NCI-H82 (cell line): Measurements from ENCODE around the gene CLTB.

Experiments
- DNase-seq: peaks from one replicate; lab custom pipeline; 2025; lab: John Stamatoyannopoulos, UW

Gene CLTB

DNA sequence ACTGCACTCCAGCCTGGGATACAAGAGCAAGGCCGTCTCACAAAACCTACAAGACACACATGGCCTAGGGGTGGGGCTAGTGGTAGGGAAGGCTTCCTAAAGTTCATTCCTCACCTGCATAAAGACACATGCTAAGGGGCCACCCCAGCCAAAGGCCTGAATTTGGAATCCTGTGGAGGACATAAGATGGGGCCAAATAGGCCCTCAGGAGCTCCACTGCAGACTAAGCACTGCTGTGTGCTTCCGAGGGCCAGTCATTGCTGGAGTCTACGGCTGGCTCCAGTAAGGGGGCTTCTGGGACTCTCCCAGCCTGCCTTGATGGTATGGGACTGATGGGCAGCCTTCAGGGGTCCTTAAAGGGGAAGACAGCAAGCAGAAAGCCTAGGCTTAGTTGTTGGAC lies 33.6 kb downstream of the CLTB start:
- DNase-seq = peak; percentile 15

DNA sequence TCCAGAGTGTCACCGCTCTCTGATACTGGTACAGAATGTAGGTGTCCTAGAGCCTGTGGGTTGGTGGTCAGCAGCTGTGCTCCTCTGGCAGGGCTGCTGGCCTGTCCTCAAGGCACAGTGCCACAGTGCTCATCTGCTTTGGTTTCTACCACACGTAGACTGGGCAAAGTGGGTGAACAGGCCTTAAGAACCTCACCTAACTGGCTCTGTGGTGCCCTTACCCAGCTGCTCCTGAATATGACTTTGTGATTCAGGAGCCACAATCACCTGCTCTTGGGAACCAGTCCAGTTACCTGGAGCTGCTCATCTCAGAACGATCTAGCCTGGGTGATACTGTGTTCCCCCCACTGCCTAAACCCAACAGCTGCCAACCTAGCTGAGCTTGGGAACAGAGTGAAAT lies 34.4 kb downstream of the CLTB start:
- no peak for DNase-seq

DNA sequence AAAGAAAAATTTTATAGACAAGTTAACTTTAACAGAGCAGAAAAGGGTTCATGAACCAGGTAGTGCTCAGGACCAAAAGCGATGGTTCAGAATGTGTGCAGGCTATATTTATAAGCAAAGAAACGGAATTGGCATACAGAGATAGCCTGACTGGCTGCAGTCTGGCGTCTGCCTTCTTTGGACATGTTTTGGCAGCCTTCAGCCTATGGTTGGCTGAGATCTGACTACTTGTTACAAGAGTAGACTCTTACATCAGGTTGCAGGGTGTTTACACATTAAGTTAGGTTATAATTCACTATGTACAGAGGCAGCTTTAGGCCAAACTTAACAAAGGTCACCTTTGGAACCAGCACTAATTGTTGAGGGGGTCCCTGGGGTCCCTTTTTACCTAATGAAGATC lies 34.9 kb downstream of the CLTB start:
- no peak for DNase-seq

DNA sequence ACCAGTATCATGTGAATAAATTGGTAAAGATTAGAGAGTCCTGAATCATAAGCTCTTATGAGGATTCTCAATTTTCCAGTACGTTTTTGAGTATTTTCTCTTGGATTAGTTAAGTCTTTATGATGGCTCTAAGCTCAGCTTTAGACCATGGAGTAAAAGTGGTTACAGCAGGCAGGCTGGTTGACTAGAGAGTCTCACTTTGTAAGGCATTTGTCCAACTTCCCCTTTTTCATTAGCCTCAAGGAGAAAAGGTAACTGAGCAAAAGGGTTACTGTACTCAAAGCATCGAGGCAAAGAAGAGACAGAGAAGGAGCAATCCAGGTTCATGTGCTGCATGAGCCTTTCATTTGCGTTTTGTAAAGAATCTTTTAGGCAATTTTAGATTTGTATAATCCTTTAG lies 36.5 kb downstream of the CLTB start:
- no peak for DNase-seq

DNA sequence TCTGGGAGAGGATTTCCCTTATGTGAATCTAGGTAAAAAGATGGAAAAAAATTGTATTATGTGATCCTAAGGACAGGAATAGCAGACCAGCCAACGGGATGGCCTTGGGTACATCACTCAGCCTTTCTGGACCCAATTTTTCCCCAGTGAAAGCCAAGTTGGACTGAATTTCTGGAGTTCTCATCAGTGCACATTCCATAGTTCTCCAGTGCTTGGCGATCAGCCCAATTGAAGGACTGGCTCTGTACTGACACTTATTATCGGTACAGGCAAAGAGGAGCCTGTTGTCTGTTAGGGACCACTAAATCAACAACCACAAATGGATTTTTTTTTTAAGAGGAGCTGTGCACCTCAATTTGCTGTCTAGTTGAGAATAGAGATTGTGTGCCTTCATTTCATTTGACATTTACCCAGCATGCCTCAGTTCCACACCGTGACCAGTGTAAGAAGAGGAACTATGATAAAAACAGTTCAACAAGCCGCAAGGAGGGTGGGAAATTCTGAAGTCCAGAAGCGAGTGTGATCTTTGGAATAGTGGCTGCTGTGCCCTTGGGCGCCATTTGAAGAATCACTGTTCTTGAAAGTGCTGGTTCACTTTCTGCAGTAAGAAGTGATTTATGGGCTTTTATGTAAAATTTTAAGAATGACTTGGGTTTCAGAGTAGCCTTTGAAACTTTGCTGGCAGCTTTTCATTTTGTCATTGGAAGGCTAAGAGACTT lies 43.1 kb downstream of the CLTB start:
- no peak for DNase-seq

DNA sequence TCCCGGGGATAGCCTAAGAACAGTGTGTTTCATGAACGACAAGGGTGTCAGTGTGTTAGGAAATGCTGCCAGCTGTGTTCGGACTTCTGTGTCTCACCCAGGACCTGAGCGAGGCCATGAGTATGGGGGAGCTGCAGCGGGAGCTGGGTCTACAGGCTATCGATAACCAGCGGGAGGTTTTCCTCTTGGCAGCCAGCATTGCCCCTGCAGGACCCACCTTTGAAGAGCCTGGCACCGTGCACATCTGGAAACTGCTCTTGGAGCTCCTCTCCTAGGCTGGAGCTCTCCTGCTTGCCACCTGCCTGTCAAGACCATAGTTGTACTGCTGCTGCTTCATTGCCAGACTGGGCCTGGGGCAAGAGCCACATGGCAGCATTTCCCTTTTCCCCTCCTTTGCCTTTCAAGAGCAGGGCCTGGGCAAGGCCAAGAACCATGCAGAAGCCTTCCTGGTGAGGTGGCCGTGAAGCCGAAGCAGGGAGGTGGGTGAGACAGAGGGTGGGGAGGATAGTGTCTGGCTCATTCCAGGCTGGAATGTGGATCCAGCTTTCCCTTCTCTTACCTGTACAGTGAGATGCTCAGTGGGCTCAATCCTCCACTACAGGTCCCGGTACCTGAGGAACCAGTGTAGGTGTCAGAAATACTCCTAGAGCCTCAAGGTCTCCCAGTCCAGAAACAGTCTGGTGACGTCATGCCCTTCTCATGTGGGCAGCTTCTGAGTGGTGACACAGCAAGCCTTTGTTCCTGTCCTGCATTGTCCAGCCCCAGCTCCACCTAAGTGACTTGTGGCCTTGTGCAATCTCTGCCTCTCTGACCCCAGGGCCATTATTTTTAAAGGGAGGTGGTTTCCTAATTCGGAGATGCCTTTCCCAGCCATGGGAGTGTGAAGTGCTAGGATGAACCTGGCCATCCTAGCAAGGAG lies 44.5 kb downstream of the CLTB start:
- no peak for DNase-seq

DNA sequence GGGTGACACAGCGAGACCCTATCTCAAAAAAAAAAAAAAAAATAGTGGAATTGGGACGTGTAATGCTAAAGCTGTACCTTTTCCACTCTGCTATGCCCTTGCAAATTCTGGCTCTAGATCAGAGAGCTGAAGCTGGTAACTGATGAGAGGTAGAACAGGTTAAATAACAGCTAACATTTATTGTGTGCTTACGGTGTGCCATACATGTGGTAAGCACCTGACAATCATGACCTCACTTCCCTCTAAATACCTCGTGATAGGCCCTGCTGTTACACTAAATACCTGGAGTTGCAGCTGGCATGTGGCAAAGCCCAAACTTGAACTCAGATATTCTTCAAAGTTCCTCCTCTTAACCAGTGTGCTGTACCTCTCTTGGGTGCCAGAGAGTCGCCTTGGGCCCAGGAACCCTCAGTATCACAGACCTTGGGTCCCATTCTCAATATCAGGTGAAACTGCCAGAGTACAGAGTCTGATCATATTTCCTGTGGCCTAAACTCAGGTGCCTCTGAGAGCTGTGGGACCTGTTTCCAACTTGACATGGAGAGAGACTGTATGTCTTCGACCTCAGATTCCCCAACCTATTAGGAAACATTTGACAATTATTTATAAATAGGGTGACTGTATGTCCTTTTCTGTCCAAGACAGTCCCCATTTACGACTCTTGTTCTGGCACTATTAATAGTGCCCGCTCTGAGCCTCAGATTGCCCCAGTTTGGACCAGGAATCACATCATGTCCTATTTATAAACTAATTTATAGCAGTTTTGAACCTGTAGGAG lies 46.2 kb downstream of the CLTB start:
- no peak for DNase-seq

DNA sequence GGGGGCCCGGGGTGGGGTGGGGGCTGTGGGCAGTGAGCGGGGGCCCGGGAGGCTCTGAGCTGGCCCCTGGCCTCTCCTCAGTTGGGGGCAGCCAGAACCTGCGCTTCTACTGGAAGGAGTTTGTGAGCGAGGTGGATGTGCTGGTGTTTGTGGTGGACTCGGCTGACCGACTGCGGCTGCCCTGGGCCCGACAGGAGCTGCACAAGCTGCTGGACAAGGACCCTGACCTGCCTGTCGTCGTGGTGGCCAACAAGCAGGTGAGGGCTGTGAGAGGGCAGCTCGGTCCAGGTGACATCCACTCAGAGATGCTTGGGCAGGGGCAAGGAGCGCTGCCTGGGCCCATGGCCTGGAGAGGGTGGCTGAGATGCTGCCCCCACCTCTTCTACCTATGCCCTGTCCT lies 47.6 kb downstream of the CLTB start:
- no peak for DNase-seq

DNA sequence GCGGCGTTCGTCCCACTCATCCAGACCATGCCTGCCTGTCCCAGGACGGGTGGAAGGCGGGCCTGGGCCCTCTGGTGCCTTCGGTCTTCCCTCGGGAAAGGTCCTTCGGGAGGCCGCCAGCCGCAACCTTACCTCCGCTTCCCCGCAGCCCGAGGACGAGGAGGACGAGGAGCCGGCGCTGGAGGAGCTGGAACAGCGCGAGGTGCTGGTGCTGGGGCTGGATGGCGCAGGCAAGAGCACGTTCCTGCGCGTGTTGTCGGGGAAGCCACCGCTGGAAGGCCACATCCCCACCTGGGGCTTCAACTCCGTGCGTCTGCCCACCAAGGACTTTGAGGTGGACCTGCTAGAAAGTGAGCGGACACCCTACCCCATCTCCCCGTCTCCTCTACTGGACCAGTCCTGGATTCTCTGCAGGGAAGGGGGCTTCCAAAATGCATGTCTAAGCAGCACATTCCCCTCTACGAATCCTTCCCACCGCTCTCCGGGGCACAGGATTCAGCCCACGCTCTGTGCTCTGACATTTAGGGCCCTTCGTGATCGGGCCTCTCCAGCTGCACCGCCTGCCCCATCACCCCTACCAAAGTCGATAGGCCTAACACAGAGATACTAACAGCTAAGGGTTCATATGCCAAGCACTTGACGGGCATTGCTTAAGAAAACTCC lies 50.0 kb downstream of the CLTB start:
- no peak for DNase-seq

DNA sequence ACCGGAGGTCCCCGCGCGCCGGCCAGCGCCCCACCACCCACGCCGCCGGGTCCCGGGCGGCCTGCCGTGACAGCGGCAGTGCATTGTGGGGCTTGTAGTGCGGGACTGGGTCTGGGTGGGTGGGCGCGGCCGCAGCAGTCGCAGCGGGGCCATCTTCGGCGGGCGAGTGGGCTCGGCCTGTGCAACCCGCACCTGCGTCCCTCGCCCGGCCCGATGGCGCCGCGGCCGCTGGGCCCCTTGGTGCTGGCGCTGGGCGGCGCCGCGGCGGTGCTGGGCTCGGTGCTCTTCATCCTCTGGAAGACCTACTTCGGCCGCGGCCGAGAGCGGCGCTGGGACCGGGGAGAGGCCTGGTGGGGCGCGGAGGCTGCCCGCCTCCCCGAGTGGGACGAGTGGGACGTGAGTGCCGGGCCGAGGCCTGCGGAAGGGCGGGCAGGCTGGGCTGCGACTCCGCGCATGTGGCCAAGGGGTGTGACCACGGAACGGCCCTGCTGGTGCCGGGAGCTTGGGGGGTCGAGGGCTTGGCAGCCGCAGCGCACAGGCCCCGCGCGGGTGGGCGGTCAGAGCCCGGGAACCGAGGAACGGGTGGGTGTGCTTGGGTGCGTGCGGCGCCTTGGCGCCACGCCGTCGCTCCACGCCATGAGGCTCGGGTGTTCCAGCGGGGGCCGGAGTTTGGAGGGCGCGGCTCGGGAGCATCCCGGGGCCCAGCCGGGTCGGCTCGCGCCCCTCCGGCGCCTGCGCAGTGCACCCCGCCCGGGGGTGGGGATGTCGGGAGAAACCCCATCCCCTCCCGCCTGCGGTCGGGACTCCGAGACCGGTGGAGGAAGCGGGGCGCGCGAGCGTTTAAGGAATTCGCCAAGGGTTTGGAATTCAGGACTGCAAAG lies 50.7 kb downstream of the CLTB start, which contains the start of gene ARL10:
TSS of gene ARL10 (plus strand) at position 137 of the 881 bp plus-strand sequence. CDS start at position 214, 77 bp downstream.
- peak; percentile 59 for DNase-seq

DNA sequence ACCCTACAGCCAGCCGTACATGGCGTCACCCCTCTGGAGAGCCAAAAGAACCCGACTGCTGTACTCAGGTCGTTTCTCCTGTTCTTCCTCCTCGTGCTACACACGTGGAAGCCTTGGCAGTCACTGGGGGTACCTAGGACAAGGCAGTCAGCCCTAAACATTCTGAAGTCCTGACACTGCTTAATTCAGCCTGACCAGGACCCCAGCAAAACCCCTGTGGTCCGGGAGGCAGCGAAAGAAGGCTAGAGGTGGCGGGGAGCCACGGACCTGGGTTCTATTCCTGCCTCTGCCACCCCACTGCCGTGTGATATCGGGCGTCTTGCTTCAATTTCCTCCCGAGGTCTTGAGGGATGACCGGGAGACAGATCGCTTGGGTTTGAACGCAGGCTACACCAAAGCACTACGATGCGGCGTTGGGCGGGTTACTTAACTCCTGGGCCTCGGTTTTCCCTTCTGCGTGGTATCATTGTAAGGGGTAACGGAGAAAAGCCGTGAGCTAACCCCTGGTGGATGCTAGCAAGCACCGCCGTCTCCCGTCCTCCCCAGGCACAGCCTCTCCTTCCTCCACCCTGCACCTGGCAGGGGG lies 51.5 kb downstream of the CLTB start:
- DNase-seq = no peak

DNA sequence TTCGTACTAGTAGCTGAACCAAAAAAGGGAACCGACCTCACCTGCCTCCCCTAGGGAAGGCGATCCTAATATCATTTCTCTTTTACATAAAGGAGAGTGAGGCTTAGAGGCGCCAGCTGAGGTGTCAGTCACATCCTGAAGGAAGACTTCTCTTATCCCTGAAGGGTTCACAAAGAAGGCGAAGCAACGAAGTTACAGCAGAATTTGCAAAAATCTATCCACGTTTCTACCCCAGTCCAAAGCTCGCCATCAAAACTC lies 54.2 kb downstream of the CLTB start:
- DNase-seq = peak; percentile 32

DNA sequence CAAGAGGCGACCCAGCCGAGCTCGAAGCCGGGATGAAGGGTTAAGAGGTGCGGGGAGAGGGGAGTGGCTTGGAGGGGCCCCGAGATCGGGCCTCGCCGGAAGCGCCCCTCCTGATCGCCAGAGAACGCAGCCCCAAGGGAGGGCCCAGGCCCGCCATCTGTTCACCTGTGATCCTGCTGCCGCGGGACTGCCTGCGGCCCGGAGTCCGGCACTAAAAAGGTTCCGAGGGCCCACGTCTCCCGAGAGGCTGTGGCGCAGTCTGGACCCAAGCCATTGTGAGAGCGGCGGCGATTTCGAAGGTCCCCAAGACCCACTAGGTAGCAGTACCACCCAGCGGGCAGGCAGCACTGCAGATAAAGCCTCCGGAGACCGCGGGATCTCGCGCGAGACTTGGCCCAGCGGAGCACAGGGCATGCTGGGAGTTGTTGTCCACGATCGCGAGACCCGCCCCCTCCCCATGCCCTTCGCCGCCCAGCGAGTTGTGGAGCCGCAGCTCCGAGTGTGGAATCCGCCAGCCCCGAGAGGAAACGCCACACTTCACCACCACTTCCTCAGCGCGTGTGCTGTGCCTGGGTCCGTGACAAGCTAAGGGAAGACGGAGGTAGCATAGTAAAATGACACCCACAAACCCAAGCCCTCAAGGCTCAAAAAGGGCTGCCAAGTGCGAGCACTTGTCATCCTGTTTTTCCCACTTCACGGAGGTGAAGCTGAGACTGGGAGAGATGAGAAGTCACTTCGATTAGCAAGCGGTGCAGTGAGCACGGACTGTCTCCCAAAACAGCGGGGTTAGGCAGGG lies 54.7 kb downstream of the CLTB start, which contains the start of gene KIAA1191:
TSS of gene KIAA1191 (minus strand) at position 328 of the 796 bp plus-strand sequence. CDS start 2,256 bp downstream, outside the sequence.
- peak; percentile 88 for DNase-seq

DNA sequence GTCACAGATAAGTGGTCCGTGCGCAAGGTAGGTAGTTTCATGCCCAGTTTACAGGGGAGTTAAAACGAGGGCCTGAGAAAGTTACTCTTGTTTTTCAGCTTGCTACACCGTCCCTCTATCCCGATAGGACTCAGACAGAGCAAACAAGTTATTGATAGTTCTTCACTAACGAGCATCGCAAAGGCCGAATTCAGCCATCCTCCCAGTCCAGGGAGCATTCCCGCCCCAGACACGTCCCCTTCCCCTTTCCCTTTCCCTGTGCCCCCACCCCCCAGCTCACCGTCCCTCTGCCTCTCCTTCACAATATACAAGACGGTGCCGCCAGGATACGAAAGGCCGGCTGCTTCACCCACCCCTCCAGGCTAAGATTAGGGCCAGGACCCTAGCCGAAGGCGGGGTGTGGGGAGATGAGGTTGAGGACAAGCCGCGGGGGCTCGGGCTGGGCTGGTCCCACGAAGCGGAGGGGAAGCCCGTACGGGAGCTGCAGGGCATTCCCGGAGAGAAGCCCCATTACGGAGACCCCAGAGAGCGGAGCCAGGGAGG lies 55.4 kb downstream of the CLTB start:
- peak; percentile 56 for DNase-seq

DNA sequence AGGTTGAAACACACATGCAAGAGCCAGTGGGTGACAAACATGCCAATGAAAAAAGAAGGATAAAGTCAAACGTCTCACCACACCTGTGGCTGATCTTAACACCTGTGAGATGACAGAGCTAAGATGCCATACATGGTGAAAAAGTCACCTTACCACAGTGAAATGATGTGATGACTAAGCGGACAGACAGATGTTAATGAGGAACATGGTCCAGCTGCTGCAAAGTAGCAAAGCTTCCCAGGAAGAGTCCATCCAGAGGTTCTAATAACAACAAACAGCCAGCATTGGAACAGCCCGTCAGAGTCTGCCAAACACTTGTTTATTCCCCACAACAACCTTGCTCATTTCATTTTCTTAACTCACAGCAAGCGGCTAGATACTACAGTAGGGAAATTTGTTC lies 56.7 kb downstream of the CLTB start:
- DNase-seq = no peak

DNA sequence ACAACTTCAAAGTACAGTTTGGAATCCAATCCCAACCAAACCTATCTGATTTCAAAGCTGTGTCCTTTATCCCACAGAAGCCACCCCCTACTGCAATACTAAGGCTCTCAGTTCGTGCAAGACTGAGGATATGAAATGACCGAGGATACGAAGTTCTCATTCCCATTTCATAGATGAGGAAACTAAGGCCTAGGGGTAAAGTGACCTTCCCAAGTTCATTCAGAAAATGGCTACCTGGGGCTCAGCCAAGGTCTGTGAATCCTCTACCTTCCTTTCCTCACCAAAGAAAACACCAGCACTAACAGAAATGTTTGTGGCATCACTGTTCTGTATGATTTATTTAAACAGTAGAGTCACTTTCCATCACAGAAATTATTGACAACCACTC lies 60.2 kb downstream of the CLTB start:
- DNase-seq = no peak

DNA sequence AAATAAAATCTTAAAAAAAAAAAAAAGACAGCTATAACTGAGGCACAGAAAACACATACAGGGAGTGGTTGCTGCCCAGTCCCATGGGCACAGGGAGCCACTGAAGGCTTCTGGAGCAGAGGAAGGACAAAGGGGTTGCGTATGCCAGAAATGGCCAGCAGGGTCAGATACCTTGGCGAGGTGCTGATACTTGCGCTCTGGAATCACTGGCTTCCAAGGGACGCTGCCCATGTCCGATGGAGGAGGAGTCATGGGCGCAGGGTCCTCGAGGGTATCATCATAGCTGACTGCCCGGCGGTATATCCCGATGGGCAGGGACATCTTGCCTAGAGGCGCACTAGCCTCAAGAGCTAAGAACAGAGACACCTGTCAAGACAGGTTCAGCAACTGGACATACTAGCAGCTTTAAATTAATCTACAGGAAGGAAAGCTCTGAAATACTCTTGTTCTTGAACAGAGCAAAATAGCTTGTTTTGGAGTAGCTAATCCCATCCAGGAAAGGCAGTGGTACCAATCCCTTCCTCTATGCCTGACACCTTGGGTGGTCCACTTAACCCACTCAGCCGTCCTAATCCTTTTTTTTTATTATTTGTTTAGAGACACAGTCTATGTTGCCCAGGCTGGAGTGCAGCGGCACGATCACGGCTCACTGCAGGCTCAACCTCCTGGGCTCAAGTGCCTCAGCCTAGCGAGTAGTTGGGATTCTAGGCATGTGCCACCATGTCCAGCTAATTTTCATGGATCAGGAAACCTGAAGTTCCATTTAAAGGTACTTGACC lies 60.8 kb downstream of the CLTB start:
- no peak for DNase-seq

DNA sequence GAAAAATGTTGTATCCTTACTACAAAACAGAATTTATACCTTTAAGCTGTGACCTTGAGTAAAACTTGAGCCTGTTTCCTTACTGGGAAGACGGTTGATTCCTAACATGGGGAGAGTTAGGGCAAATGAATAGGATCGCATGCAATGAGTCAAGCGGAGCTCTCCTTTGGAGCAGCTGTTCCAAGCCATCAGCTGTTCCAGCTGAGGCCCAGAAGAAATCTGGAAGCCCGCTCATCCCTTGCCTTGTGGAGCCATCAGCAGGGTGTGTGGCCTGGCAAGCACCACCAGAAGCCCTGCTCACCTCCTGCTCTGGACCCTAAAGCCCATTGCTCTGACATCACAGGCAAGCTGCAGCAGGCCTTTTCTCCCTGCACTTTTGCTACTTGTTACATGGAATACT lies 62.8 kb downstream of the CLTB start:
- DNase-seq = no peak
